Fibroblast of skin of back (primary cell): ENCODE results near the gene CDC14B.
"Not testable (repeated sequence)": the region's sequence is repeated elsewhere in the genome, so short reads cannot be mapped to it uniquely, and the experiment has no call there.

Experiments used
- DNase-seq: peaks from one replicate; pipeline ENCODE4 v3.0.0-alpha.2; 2013

CDC14B gene

GRCh38 chr9:96585426-96585825 is 34.2 kb downstream of the CDC14B start:
- peak; percentile 34 for DNase-seq

- not testable (repeated sequence) for DNase-seq
Observed at GRCh38 chr9:96582199-96582598, 37.4 kb downstream of the CDC14B start.

- no peak for DNase-seq
Observed at GRCh38 chr9:96581786-96582185, 37.9 kb downstream of the CDC14B start.

DNA sequence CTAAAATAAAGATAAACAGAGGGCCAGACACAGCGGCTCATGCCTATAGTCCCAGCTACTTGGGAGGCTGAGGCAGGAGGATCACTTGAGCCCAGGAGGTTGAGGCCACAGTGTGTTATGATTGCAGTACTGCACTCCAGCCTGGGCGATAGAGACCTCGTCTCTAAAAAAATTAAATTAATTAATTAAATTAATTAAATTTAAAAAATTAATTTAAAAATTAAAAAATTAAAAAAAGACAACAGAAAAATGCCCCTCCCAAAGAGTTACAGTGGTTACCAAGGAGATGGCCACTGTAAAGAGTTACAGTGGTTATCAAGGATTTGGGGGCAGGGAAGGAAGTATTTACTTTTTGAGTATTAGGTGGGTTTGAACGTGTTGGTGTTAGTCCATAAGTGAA is 38.3 kb downstream of the CDC14B start:
- no peak for DNase-seq

GRCh38 chr9:96574931-96575351 is 44.7 kb downstream of the CDC14B start:
- DNase-seq = no peak

DNA sequence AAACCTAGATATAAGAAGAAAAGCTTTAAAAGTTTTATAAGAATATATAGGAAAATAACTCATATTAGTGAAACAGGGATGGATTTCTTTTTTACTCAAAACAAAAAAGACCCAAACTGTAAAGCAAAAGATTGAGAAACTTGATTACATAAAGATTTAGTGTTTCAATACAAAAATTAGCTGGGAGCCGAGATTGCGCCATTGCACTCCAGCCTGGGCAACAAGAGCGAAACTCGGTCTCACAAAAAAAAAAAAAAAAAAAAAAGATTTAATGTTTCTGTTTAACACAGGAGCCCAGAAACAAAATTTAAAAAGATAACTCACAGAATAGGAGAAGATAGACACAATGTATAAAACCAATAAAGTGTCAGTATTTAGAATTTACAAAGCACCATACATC is 45.2 kb downstream of the CDC14B start:
- DNase-seq = no peak

DNA sequence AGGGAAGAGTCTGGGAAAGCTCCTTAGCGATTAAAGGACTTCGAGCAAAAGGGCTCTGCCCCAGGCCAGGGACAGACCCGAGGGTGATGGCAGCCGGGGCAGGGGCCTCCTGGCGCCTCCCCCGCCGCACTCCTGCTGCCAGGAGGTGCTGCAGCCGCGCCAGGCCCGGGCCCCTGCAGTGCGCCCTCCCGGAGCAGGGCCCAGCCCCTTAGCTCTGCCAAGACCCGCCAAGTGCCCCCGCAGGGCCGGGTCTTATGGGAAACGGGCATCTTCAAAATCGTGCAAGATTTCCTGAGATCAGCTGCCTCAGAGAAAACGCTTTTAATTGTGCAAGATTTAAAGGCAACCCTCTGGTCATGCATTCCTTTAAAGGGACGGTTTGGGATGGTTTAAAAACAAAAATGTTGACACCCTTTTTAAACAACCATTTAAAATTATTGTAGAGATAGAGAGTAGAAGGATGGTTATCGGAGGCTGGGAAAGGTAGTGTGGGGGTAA is 52.4 kb downstream of the CDC14B start:
- no peak for DNase-seq

DNA sequence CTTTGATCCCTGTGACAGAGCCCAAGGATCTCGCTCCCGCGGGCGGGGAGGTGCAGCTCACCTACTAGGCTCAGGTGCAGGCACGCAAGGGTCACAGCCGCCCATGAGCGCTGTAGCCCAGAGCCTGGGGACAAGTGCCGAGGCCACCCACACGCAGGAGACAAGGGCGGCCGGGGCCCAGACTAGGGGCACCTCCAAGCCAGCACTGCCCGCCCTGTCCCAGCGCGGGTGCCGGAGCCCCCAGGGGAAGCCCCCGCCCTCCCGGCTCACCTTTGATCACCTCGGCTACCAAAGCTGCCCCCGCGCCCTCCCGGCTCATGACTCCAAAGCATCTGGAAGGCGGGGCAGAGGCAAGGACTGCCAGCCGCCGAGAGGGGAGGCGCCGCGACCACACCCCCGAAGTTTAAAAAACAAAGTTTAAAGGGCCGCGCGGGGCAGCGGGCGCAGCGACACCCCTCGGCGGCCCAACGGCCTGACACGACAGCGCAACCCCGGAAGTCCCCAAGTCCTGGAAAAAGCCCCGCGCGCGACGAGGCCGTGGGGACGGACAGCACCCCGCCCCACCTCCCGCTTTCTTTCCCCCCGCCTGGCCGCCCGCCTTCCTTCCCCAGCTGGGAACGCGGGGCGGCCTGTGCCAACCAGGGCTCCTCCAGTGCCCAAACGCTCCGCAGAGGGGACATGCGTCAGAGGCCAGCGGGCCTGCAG is 53.0 kb downstream of the CDC14B start:
- DNase-seq = peak; percentile 60

- DNase-seq = peak; percentile 21
Observed at GRCh38 chr9:96565671-96566497, 53.8 kb downstream of the CDC14B start.

DNA sequence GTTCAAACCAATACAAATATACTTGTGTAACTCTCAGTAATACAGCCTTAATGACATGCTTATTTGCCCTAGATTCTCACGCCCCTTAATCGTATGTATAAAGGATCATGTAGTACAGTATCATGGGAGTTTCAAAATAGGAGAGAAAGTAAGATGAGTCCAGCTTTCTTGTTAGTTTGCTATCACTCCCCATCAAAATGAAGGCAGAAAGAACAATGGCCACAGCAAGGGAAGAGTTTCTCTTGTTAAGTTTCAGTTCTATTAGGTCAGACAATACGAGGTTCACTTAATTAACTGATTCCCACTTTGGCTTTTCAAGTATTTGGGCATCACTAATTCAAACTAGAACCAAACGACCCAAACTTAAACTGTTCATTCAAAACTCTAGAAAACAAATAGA is 55.4 kb downstream of the CDC14B start:
- DNase-seq = no peak

DNA sequence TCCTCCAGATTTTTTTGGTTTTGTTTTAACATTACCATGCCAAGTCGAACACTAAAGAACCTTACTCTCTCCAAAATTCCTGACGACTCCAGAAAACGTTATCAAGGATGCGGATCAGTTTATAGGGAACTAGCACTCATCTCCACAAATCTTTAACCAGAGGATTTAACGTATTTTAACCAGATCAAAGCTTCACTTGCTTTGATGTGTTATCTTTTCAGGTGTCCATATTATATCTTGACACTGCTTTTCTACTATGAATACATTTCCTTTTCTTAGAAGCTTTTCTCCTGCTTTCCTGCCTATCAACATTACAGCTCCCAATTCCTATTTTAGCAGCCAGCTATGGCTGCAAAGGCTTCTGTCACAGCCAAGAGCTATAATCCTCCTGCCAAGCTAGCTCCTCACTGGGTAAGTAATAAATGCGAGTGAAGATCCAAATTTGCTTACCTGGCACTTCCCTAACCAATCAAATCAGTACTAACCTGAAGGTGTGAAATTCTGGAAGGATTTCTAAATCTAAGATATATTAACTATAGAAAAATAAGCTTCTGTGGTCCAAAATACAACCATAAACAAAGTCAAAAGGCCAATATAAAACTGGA is 60.2 kb downstream of the CDC14B start:
- DNase-seq = no peak

GRCh38 chr9:96557921-96558320 is 61.7 kb downstream of the CDC14B start:
- DNase-seq = no peak

DNA sequence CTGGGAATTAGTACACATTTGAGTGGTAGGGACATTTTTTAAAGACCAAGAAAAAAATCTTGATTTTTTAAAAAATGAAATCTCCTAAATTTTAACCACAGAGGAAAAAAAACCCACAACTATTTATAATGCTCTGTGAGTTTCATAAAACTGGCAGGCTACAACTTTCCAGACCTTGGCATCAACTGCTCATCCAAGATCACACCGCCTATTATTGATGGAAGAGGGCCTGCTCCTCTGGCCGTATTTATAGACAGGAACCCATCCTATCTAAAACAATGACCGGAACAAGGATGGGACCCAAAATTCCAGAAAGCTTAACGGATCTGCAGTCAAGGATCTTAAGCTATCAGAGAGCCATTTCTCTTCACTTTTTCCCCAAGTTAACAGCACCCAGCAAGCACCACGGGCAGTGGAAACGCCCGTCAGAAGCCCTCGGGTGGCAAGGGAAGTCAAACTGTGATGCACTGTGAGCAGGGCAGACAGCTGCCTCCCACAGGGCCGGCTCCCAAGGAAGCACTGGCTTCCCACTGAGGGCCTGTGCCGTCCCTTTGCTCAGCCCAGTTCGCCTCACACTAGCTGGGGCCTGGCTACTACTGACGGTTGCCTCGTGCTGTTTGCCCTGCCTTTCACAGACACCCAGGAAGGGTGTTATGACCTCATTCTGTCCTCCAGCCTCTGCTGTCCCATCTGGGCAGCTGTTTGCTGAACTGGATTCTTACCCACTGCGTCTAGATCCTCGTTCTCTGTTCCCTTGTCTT is 62.8 kb downstream of the CDC14B start:
- no peak for DNase-seq

DNA sequence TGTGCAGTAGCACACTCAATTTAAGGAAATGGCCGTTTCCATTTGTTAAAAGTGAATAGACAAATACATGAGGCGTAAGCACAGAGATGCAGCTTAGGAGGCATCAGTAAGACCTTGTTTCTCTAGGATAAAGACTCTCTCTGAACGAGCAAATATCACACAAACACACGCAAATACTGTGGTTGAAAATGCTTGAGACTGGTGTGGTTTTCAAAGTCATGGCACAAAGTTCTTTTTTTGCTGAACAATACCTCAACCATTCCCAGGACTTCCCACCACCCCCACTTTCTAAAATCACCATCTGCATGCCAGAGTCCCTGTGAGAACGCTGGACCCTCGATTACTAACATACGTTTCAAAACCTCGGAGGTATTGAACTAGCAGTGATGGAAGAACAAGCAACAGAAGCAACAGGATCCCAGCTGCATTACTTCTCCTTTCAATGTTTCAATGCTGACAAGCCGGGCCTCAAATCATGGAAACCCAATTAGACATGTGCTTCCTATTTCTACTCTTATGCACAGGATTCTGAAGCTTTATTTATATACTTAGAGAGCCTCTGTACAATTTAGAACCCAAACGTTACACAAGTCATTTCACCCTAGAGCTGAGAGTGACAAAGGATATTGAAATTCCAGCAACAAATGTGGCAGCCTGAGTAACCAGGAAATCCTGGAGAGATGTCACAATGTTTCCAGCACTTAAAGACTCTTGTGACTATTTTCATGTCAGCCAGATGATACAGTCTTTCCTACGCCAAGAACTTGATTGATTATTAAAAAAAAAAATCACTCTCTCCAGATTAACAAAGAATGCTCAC is 63.9 kb downstream of the CDC14B start:
- peak; percentile 59 for DNase-seq

DNA sequence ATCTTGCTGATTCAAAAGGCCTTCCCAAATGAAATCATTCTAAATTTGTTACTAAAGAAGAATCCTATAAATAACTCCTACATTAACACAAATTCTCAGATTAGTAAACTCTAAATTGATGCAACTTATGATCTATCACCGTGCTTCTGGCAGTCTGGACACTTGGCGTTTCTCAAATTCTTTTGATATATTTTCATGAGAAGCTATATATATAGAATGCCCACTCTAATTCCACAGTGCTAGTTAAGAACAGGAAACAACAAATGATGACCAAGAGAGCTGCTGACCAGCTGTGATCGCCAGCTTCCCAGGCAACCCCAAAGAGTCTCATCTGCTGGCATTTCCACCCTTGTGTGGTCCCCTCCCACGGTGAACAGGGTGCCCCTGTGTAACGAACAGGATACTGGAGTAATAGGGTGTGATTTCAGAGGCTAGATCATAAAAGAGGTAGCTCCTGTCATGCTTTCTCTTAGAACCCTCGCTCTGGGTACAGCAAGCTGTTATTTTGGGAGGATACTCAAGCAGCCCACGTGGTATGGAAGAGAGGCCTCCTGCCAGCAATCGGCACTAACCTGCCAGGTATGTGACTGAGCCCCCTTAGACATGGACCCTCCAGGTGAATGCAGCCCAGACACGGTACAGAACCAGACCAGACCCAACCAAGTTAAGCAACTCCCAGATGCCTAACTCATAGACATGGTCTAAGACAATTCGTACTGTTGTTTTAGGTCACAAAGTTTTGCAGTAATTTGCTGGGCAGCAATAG is 64.7 kb downstream of the CDC14B start:
- DNase-seq = peak; percentile 50

- peak; percentile 51 for DNase-seq
Observed at GRCh38 chr9:96554326-96554725, 65.3 kb downstream of the CDC14B start.

- DNase-seq = peak; percentile 84
Observed at GRCh38 chr9:96553070-96553469, 66.6 kb downstream of the CDC14B start.

GRCh38 chr9:96551403-96551802 is 68.2 kb downstream of the CDC14B start:
- DNase-seq = no peak

DNA sequence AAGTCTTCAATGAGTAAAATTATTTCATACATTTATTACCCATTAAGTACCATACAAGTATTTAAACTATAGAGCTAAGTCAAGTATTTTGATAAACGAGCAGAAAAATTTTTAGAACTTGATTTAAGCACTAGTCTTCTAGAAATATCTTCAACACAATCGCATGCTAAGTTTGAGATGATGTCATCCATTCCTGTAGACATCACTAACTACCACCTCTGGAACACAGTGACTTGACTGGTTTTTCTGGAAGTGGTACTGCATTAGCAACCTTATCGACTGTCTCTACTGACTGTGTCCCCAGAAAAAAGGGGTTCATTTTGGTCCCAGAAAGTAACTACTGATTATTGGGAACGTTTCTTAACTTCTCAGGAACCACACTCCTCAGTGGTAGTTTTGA is 69.0 kb downstream of the CDC14B start:
- DNase-seq = no peak

- DNase-seq = not testable (repeated sequence)
Observed at GRCh38 chr9:96543131-96543530, 76.5 kb downstream of the CDC14B start.

GRCh38 chr9:96540106-96540505 is 79.5 kb downstream of the CDC14B start:
- no peak for DNase-seq
